Ovary (tissue), 3 donors: ENCODE results near the gene ATG16L2.

Experiments used
- CTCF ChIP-seq, 3 donors: fragments of 450-650 bp in 2 of 3; fragments of 200-600 bp in 1 of 3; IDR thresholded peaks; one replicate each; pipeline versions ENCODE4 v1.5.1 to v1.8.0; 2016 to 2022; ENCODE audit warnings: antibody characterized with exemption in 3 of 3, mild to moderate bottlenecking in 1 of 3
- EP300 ChIP-seq: sonication (generic); formaldehyde crosslinking; IDR thresholded peaks from one replicate; pipeline ENCODE4 v1.6.1; 2017; ENCODE audit warnings: antibody characterized with exemption
- donor health status: DM: no; HTN: no; CAD: no.

DNA sequence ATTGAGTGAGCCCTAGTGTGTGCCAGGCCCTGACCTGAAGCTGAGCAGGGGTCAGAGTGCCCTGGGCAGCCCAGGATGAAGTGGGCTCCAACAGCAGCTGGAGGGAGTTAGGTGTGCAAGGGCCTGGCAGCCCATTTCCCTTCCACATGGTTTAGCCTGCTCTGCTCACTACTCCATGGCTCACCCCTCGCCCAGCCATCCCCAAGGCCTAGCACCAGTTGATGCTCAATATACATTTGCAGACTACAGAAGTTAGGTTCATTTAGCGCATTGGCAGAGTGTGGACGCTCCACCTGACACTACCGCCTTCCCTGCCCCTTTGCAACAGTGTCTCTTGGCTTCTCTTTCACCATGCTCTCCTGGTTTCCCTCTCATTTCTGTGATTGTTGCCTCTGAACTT is 3.8 kb downstream of the ATG16L2 start:
- TF ChIP-seq CTCF (IDR thresholded peaks at IDR 0.05) (no peak), EP300 (no peak)
